ENCODE measurements around the gene A1CF.
"Not testable (repeated sequence)": the region's sequence is repeated elsewhere in the genome, so short reads cannot be mapped to it uniquely, and the experiment has no call there.

The A1CF gene

GRCh38 chr10:50918529-50918928 is 33.1 kb upstream of the A1CF start:
- Histone ChIP-seq H3K4me3 (no peak overlapping the region), H3K27ac (no peak overlapping the region)
- TF ChIP-seq CTCF (IDR thresholded peaks at IDR 0.05): no peak
- no peak for DNase-seq (ENCODE audit: low spot score)

GRCh38 chr10:50917486-50917885 is 32.1 kb upstream of the A1CF start:
- no peak overlapping the region for H3K27ac ChIP-seq
- no peak for DNase-seq (ENCODE audit: low spot score)
- no peak for TF ChIP-seq CTCF (IDR thresholded peaks at IDR 0.05)
- no peak overlapping the region for H3K4me3 ChIP-seq

- no peak for TF ChIP-seq CTCF (IDR thresholded peaks at IDR 0.05)
- Histone ChIP-seq H3K4me3 (no peak overlapping the region), H3K27ac (no peak overlapping the region)
- no peak for DNase-seq (ENCODE audit: low spot score)
These were observed 24.0 kb upstream of the A1CF start for GRCh38 chr10:50909334-50910014.

- no peak for TF ChIP-seq CTCF (IDR thresholded peaks at IDR 0.05)
- DNase-seq (ENCODE audit: low spot score): no peak
- H3K27ac ChIP-seq: no peak overlapping the region
- no peak overlapping the region for H3K4me3 ChIP-seq
These were observed 22.9 kb upstream of the A1CF start for GRCh38 chr10:50908366-50908765.

- not testable (repeated sequence) for H3K27ac ChIP-seq; DNase-seq (ENCODE audit: low spot score); H3K4me3 ChIP-seq
These were observed 20.4 kb upstream of the A1CF start for GRCh38 chr10:50905797-50906196.

- TF ChIP-seq CTCF (IDR thresholded peaks at IDR 0.05): no peak
- DNase-seq (ENCODE audit: low spot score): no peak
- no peak overlapping the region for H3K27ac ChIP-seq
- no peak overlapping the region for H3K4me3 ChIP-seq
These were observed 11.3 kb upstream of the A1CF start for GRCh38 chr10:50896721-50897120.

- no peak overlapping the region for H3K4me3 ChIP-seq
- H3K27ac ChIP-seq: no peak overlapping the region
- no peak for TF ChIP-seq CTCF (IDR thresholded peaks at IDR 0.05)
- DNase-seq (ENCODE audit: low spot score): no peak
These were observed 8.9 kb upstream of the A1CF start for GRCh38 chr10:50894312-50894711.

All from coronary artery (tissue), 2 donors.